Activated naive CD4-positive, alpha-beta T cell treated with anti-CD3 and anti-CD28 coated beads, Interleukin-2, amount 50 U/mL, for 16 hours (primary cell): ENCODE data around the gene PNLDC1.
"Not testable (repeated sequence)": the region's sequence is repeated elsewhere in the genome, so short reads cannot be mapped to it uniquely, and the experiment has no call there.

Experiments
- DNase-seq: peaks from one replicate; pipeline ENCODE4 v3.0.0-alpha.2; 2020

PNLDC1 gene

GRCh38 chr6:159788753-159789376 is 11.2 kb upstream of the PNLDC1 start:
- DNase-seq, result peak; percentile 26

GRCh38 chr6:159789377-159790148 is 10.5 kb upstream of the PNLDC1 start, which contains the start of gene TCP1:
TSS of gene TCP1 (minus strand) at chr6:159789602. CDS start at chr6:159789468, 134 bp downstream.
- peak; percentile 99 for DNase-seq

GRCh38 chr6:159790149-159790955 is 9.7 kb upstream of the PNLDC1 start, which contains the start of gene MRPL18:
TSS of gene MRPL18 (plus strand) at chr6:159790467. CDS start at chr6:159790588, 121 bp downstream.
- DNase-seq, result peak; percentile 89

GRCh38 chr6:159790956-159791598 is 9.0 kb upstream of the PNLDC1 start:
- DNase-seq, result no peak

- not testable (repeated sequence) for DNase-seq
Observed at GRCh38 chr6:159794976-159795375, 5.1 kb upstream of the PNLDC1 start.

- no peak for DNase-seq
Observed at GRCh38 chr6:159797554-159797953, 2.5 kb upstream of the PNLDC1 start.

- DNase-seq, result no peak
Observed at GRCh38 chr6:159801935-159802334, 1.9 kb downstream of the PNLDC1 start.

- no peak for DNase-seq
Observed at GRCh38 chr6:159804504-159804903, 4.4 kb downstream of the PNLDC1 start.

- no peak for DNase-seq
Observed at GRCh38 chr6:159805440-159806020, 5.5 kb downstream of the PNLDC1 start.

- no peak for DNase-seq
Observed at GRCh38 chr6:159806021-159806458, 6.0 kb downstream of the PNLDC1 start.

GRCh38 chr6:159807150-159807858 is 7.2 kb downstream of the PNLDC1 start:
- DNase-seq, result no peak

GRCh38 chr6:159808647-159809046 is 8.6 kb downstream of the PNLDC1 start:
- DNase-seq, result no peak

- no peak for DNase-seq
Observed at GRCh38 chr6:159809149-159809548, 9.1 kb downstream of the PNLDC1 start.

GRCh38 chr6:159813781-159814180 is 13.7 kb downstream of the PNLDC1 start:
- no peak for DNase-seq

GRCh38 chr6:159815410-159815809 is 15.3 kb downstream of the PNLDC1 start:
- DNase-seq, result no peak

- not testable (repeated sequence) for DNase-seq
Observed at GRCh38 chr6:159816775-159817174, 16.7 kb downstream of the PNLDC1 start.

- DNase-seq, result no peak
Observed at GRCh38 chr6:159817951-159818739, 18.1 kb downstream of the PNLDC1 start.

GRCh38 chr6:159819098-159819497 is 19.0 kb downstream of the PNLDC1 start:
- no peak for DNase-seq

GRCh38 chr6:159819932-159820640 is 20.0 kb downstream of the PNLDC1 start:
- DNase-seq, result peak; percentile 32

- DNase-seq, result no peak
Observed at GRCh38 chr6:159821122-159821521, 21.0 kb downstream of the PNLDC1 start.
